Adipocyte (in vitro differentiated cells): Measurements from ENCODE around the gene RING1.

Experiments
- DNase-seq: peaks from one replicate; pipeline ENCODE4 v3.0.0-alpha.2; 2015; ENCODE audit warnings: low read depth
- H3K27me3 ChIP-seq: replicated peaks from 2 replicates; pipeline ENCODE4 v1.7.0; 2013; ENCODE audit warnings: mild to moderate bottlenecking, low read length, moderate library complexity; ENCODE audit not compliant: control insufficient read depth, insufficient read depth
- H3K36me3 ChIP-seq: 2 replicates; pipeline ENCODE4 v1.7.0; 2013; ENCODE audit warnings: low read length, mild to moderate bottlenecking, moderate library complexity; ENCODE audit not compliant: control insufficient read depth, insufficient read depth, severe bottlenecking
- H3K4me1 ChIP-seq: 2 replicates; pipeline ENCODE4 v1.7.0; 2013; ENCODE audit warnings: mild to moderate bottlenecking, low read length, moderate library complexity; ENCODE audit not compliant: control insufficient read depth, insufficient read depth
- H3K4me3 ChIP-seq: 2 replicates; pipeline ENCODE4 v1.7.0; 2013; ENCODE audit warnings: mild to moderate bottlenecking, low read length, moderate library complexity
- H3K9ac ChIP-seq: 2 replicates; pipeline ENCODE4 v1.7.0; 2013; ENCODE audit warnings: mild to moderate bottlenecking, low read length, moderate library complexity
- H3K9me3 ChIP-seq: 2 replicates; pipeline ENCODE4 v1.7.0; 2013; ENCODE audit warnings: mild to moderate bottlenecking, low read length, moderate library complexity; ENCODE audit not compliant: control insufficient read depth

Gene RING1

DNA sequence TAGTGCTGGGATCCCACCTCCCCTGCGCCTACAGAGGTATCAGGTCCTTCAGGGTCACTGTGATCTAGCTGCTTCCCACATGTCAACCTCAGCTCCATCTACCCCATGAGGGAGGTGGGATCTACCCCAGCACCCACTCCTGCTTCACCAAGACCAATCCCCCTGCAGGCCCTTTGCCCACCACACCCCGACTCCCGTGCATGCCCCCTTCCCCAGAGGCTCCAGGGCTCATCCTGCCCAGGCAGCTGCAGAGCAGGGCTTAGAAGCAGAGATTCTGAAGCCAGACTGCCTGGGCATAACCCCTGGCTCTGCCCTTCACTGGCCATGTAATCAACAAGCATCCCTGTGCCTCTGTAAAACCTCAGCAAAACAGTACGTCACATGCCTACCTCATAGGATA lies 33.5 kb upstream of the RING1 start:
- Histone ChIP-seq H3K9ac (no peak overlapping the region), H3K36me3 (no peaks in the 10 kb centered on the region), H3K9me3 (no peaks in the 10 kb centered on the region), H3K4me1 (no peaks in the 10 kb centered on the region), H3K4me3 (no peak overlapping the region), H3K27me3 (peaks cover 18% of the 10 kb centered on the region)
- no peak for DNase-seq

DNA sequence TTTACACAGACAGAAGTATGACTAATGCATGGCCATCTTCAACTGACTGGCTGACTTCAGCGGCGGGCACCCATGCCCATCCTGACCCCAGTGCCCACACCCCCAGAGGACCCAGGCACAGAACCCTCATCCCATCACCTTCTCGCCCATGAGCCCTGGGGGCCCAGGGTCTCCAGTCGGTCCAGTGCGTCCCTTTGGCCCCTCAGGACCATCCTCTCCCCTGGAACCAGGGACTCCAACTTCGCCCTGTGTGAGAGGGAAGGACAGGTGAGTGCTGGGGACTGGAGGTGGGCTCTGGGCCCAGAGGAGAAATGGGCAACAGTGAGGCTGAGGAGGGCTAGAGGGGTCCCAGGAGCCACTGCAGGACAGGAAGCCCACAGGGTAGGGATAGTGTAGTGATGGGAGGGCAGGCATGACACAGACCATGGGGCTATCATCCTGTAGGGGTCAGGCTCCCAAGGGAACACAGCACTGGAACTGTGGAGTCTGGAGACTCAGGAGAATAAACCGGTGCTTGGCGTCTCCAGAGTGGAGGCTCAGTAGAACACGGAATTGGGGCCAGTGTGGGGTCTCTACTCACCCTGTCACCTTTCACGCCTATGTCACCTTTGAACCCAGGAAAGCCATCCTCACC lies 32.7 kb upstream of the RING1 start:
- Histone ChIP-seq H3K4me3 (no peak overlapping the region), H3K4me1 (no peaks in the 10 kb centered on the region), H3K9ac (no peak overlapping the region), H3K9me3 (no peaks in the 10 kb centered on the region), H3K36me3 (no peaks in the 10 kb centered on the region), H3K27me3 (peaks cover 18% of the 10 kb centered on the region)
- DNase-seq: no peak

GRCh38 chr6:33176906-33177305 lies 31.4 kb upstream of the RING1 start:
- H3K9me3 ChIP-seq: no peaks in the 10 kb centered on the region
- no peak for DNase-seq
- no peaks in the 10 kb centered on the region for H3K4me1 ChIP-seq
- no peaks in the 10 kb centered on the region for H3K36me3 ChIP-seq
- no peak overlapping the region for H3K9ac ChIP-seq
- peaks cover 18% of the 10 kb centered on the region for H3K27me3 ChIP-seq
- no peak overlapping the region for H3K4me3 ChIP-seq

- peak; percentile 60 for DNase-seq
- Histone ChIP-seq H3K9ac (no peak overlapping the region), H3K36me3 (no peaks in the 10 kb centered on the region), H3K27me3 (peaks cover 18% of the 10 kb centered on the region), H3K4me1 (no peaks in the 10 kb centered on the region), H3K9me3 (no peaks in the 10 kb centered on the region), H3K4me3 (no peak overlapping the region)
Measured at GRCh38 chr6:33177552-33178446, 30.5 kb upstream of the RING1 start.

GRCh38 chr6:33178755-33179475 lies 29.4 kb upstream of the RING1 start:
- Histone ChIP-seq H3K9ac (no peak overlapping the region), H3K4me3 (no peak overlapping the region), H3K27me3 (peaks cover 13% of the 10 kb centered on the region), H3K36me3 (no peaks in the 10 kb centered on the region), H3K9me3 (no peaks in the 10 kb centered on the region), H3K4me1 (no peaks in the 10 kb centered on the region)
- DNase-seq: no peak

DNA sequence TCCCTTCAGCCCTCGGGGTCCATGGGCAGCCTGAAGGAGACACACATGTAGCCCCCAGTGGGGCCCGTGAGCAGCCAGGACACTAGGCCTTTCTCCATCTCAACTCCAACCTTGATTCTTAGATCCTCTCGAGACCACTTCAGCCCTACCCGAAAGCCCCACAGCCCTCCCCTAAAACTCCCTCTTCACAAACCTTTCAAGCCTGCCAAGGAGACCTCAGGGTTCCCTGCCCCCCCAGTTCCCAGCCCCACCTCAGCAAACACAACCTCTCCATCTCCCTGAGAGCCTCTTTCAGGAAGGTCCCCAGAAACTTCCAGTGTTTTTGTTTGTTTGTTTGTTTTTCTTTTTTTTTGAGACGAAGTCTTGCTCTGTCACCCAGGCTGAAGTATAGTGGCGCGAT lies 27.2 kb upstream of the RING1 start:
- H3K9me3 ChIP-seq: no peaks in the 10 kb centered on the region
- DNase-seq: no peak
- no peak overlapping the region for H3K9ac ChIP-seq

GRCh38 chr6:33183071-33183683 lies 25.1 kb upstream of the RING1 start:
- H3K4me3 ChIP-seq: no peak overlapping the region
- no peaks in the 10 kb centered on the region for H3K4me1 ChIP-seq
- DNase-seq: no peak
- no peak overlapping the region for H3K9ac ChIP-seq
- no peaks in the 10 kb centered on the region for H3K36me3 ChIP-seq
- H3K27me3 ChIP-seq: peaks cover 5% of the 10 kb centered on the region
- H3K9me3 ChIP-seq: no peaks in the 10 kb centered on the region

More for the DNA sequence above, 27.2 kb upstream of the RING1 start:
- H3K27me3 ChIP-seq: peaks cover 14% of the 10 kb centered on the region
- H3K36me3 ChIP-seq: no peaks in the 10 kb centered on the region
- no peaks in the 10 kb centered on the region for H3K4me1 ChIP-seq
- no peak overlapping the region for H3K4me3 ChIP-seq

DNA sequence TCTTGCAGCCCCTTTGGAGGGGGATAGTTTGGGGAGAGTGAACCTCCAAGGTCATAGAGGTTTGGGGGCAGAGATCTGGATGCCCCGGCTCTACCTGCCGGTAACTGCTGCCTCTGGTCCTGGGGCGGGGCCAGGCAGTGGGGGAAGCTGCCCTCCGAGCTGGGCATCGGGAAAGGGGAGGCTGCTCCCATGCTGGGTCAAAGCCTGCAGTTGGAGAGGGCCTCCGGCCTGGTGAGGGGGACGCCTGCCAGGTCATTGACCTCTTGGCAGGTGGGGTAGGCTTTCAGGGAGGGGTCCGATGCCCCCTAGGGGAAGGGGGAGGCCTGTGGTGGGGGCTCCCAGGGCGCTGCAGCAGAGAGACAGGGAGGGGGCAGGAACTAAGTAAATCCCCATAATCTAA lies 23.1 kb upstream of the RING1 start:
- no peak for DNase-seq
- H3K27me3 ChIP-seq: peaks cover 18% of the 10 kb centered on the region

DNA sequence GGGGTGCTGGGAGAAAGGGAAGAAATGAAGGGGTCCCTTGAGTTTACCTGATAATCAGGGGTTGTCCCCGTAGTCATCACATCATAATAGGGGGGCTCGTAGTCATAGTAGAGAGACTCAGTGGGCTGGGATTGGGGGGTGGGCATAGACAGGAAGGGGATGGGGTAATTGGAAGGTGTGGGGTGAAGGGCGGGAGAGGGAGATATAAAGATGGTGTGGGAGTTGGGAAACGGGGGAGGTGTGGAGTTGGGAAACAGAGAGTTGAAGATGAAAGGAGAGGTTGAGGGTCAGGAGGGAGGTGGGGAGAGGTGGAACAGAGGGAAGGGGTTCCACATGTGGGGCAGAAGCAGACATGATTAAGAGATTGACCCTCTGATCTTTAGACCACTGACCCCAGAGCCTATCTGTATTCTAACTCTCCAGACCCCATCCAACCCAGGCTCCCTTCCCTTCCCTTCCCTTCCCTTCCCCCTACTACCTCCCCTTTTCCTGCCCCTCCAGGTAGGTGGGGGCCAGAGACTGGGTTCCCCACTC lies 22.6 kb upstream of the RING1 start:
- Histone ChIP-seq H3K4me3 (no peak overlapping the region), H3K36me3 (no peaks in the 10 kb centered on the region), H3K9ac (no peak overlapping the region), H3K27me3 (peaks cover 19% of the 10 kb centered on the region), H3K4me1 (no peaks in the 10 kb centered on the region), H3K9me3 (no peaks in the 10 kb centered on the region)
- DNase-seq: no peak

More for the DNA sequence above, 23.1 kb upstream of the RING1 start:
- Histone ChIP-seq H3K36me3 (no peaks in the 10 kb centered on the region), H3K9ac (no peak overlapping the region), H3K9me3 (no peaks in the 10 kb centered on the region), H3K4me3 (no peak overlapping the region), H3K4me1 (no peaks in the 10 kb centered on the region)

DNA sequence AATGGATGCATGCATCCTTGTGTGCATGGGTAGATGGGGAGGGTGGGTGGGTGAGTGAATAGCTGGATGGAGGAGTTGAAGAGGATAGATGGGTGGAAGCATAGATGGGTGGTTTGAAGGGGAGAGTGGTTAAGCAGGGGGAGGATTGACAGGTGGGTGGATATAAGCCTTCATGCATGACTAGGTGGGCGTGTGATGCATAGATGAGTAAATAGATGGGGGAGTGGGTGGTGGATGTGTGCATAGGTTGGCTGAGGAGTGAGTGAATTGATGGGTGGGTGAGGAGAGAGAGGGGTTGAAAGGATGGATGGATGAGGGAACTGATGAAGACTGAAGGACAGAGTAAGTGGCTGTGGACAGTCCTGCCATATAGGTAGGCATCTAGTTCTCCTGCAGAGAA lies 20.5 kb upstream of the RING1 start:
- Histone ChIP-seq H3K9me3 (no peaks in the 10 kb centered on the region), H3K4me1 (no peaks in the 10 kb centered on the region), H3K4me3 (no peak overlapping the region), H3K9ac (no peak overlapping the region), H3K27me3 (peaks cover 33% of the 10 kb centered on the region), H3K36me3 (no peaks in the 10 kb centered on the region)
- no peak for DNase-seq

- H3K9ac ChIP-seq: no peak overlapping the region
- H3K9me3 ChIP-seq: no peaks in the 10 kb centered on the region
- DNase-seq: no peak
- peaks cover 5% of the 10 kb centered on the region for H3K36me3 ChIP-seq
- peaks cover 33% of the 10 kb centered on the region for H3K27me3 ChIP-seq
- no peaks in the 10 kb centered on the region for H3K4me1 ChIP-seq
- H3K4me3 ChIP-seq: no peak overlapping the region
Measured at GRCh38 chr6:33189164-33189563, 19.1 kb upstream of the RING1 start.
